Muscle layer of colon (tissue), 2 donors: Measurements from ENCODE around the gene ROBO1.

Experiments
- H3K27ac ChIP-seq: one replicate; pipeline ENCODE4 v1.7.0; 2013; ENCODE audit warnings: low read depth, mild to moderate bottlenecking, low read length, moderate library complexity
- H3K27me3 ChIP-seq, 2 donors: one replicate each; pipeline ENCODE4 v1.7.0; 2013; ENCODE audit warnings: low read length in 2 of 2, mild to moderate bottlenecking in 2 of 2; ENCODE audit not compliant: insufficient read depth in 2 of 2, control insufficient read depth in 1 of 2
- H3K36me3 ChIP-seq: one replicate; pipeline ENCODE4 v1.7.0; 2013; ENCODE audit warnings: mild to moderate bottlenecking, low read length; ENCODE audit not compliant: insufficient read depth
- H3K4me1 ChIP-seq: one replicate; pipeline ENCODE4 v1.7.0; 2013; ENCODE audit warnings: mild to moderate bottlenecking, low read length; ENCODE audit not compliant: insufficient read depth
- H3K4me3 ChIP-seq, 2 donors: one replicate each; pipeline ENCODE4 v1.7.0; 2013; ENCODE audit warnings: low read length in 2 of 2, low read depth in 1 of 2, mild to moderate bottlenecking in 1 of 2, moderate library complexity in 1 of 2
- H3K9ac ChIP-seq: one replicate; pipeline ENCODE4 v1.7.0; 2013; ENCODE audit warnings: low read length
- H3K9me3 ChIP-seq: one replicate; pipeline ENCODE4 v1.7.0; 2013; ENCODE audit warnings: mild to moderate bottlenecking, low read length
- donor health status: abdominal sarcoma.
- donor health status: Adenocarcinoma of cecum.

The ROBO1 gene

GRCh38 chr3:78867409-78868372, 900.1 kb downstream of the ROBO1 start:
- no peaks in the 10 kb centered on the region for H3K9me3 ChIP-seq
- no peak overlapping the region for H3K4me3 ChIP-seq
- peaks cover 4% of the 10 kb centered on the region for H3K4me1 ChIP-seq
- no peaks in the 10 kb centered on the region for H3K27me3 ChIP-seq
- no peaks in the 10 kb centered on the region for H3K36me3 ChIP-seq
- no peak overlapping the region for H3K9ac ChIP-seq
- H3K27ac ChIP-seq = no peak overlapping the region

DNA sequence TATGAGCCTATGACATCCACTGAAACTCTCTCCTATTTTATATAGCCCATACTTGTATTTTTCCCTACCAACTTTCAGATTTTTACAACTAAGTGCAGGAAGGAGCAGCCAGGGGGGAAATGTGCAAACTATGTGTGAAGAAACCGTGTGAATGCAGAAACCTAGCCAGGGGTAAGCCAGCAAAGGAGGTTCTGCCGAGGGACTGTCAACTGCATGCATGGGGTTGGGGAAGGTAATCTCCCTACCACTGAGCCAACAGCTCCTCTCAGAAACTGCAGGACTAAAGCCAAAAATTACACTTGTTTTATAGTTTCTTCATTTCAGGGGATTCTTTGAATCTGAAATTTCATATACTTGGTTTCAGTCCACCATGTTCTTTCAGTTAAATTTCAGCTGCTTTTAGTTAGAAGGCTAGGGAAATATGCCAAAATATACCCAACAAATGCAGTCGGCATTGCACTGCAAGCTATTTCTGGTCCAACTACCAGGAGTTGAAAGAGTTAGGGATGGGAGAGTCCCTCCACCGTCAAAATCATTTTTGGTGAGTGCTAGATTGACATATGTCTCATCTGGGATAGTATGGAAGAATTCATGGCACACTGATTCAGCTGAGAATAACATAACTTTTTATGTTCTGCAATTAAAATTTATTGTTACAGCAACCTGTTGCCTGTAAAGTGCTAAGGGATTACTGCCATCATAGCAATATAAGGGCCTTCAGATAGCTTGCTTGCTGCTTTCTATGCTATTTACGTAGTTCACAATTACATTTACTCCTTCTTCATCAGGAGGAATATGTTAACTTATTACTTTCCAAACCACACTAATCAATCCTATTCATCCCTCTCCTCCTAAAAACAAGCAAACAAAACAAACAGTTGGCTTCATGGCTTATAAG, 904.2 kb downstream of the ROBO1 start:
- no peak overlapping the region for H3K9ac ChIP-seq
- peaks cover 4% of the 10 kb centered on the region for H3K4me1 ChIP-seq

DNA sequence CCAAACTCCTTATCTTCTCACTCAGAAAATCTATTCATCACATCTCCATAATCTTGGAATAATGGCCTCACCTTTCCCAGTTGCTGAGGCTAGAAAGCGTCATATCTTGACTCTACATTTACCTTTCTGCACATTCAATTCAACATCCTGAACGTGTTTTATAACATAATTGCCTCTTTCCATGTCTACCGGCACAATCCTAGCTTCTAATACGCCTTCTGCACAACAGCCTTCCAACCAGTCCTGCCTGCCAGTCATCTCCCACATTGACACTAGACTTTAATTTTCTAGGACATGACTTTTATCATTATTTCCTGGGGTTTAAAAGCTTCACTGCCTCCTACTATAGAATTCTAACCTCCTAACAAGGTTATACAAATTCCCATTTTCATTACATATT, 906.6 kb downstream of the ROBO1 start:
- Histone ChIP-seq H3K9ac (no peak overlapping the region), H3K27ac (no peak overlapping the region), H3K27me3 (no peaks in the 10 kb centered on the region), H3K9me3 (no peaks in the 10 kb centered on the region), H3K36me3 (no peaks in the 10 kb centered on the region), H3K4me1 (peaks cover 9% of the 10 kb centered on the region), H3K4me3 (no peak overlapping the region)

More for the DNA sequence above, 904.2 kb downstream of the ROBO1 start:
- no peaks in the 10 kb centered on the region for H3K36me3 ChIP-seq
- H3K4me3 ChIP-seq = no peak overlapping the region
- no peaks in the 10 kb centered on the region for H3K9me3 ChIP-seq
- H3K27me3 ChIP-seq = no peaks in the 10 kb centered on the region
- H3K27ac ChIP-seq = no peak overlapping the region

- no peaks in the 10 kb centered on the region for H3K9me3 ChIP-seq
- no peak overlapping the region for H3K27ac ChIP-seq
- no peaks in the 10 kb centered on the region for H3K36me3 ChIP-seq
- no peak overlapping the region for H3K4me3 ChIP-seq
- H3K9ac ChIP-seq = no peak overlapping the region
- H3K27me3 ChIP-seq = no peaks in the 10 kb centered on the region
- H3K4me1 ChIP-seq = peaks cover 9% of the 10 kb centered on the region
Measured at GRCh38 chr3:78860567-78860966, 907.2 kb downstream of the ROBO1 start.

GRCh38 chr3:78858910-78859309, 908.9 kb downstream of the ROBO1 start:
- Histone ChIP-seq H3K36me3 (no peaks in the 10 kb centered on the region), H3K9me3 (no peaks in the 10 kb centered on the region), H3K27me3 (no peaks in the 10 kb centered on the region), H3K9ac (no peak overlapping the region), H3K27ac (no peak overlapping the region), H3K4me3 (no peak overlapping the region), H3K4me1 (peaks cover 14% of the 10 kb centered on the region)

- Histone ChIP-seq H3K27ac (no peak overlapping the region), H3K36me3 (no peaks in the 10 kb centered on the region), H3K4me1 (peaks cover 12% of the 10 kb centered on the region), H3K9me3 (no peaks in the 10 kb centered on the region), H3K9ac (no peak overlapping the region), H3K27me3 (no peaks in the 10 kb centered on the region), H3K4me3 (no peak overlapping the region)
Measured at GRCh38 chr3:78858174-78858573, 909.6 kb downstream of the ROBO1 start.

- H3K27ac ChIP-seq = no peak overlapping the region
- H3K4me3 ChIP-seq = no peak overlapping the region
- H3K36me3 ChIP-seq = no peaks in the 10 kb centered on the region
- peaks cover 12% of the 10 kb centered on the region for H3K4me1 ChIP-seq
- no peak overlapping the region for H3K9ac ChIP-seq
- H3K27me3 ChIP-seq = no peaks in the 10 kb centered on the region
- no peaks in the 10 kb centered on the region for H3K9me3 ChIP-seq
Measured at GRCh38 chr3:78857494-78858111, 910.2 kb downstream of the ROBO1 start.

- no peaks in the 10 kb centered on the region for H3K36me3 ChIP-seq
- no peak overlapping the region for H3K27ac ChIP-seq
- H3K4me1 ChIP-seq = peaks cover 12% of the 10 kb centered on the region
- H3K9me3 ChIP-seq = no peaks in the 10 kb centered on the region
- H3K27me3 ChIP-seq = no peaks in the 10 kb centered on the region
- no peak overlapping the region for H3K9ac ChIP-seq
- H3K4me3 ChIP-seq = no peak overlapping the region
Measured at GRCh38 chr3:78856164-78856563, 911.6 kb downstream of the ROBO1 start.

DNA sequence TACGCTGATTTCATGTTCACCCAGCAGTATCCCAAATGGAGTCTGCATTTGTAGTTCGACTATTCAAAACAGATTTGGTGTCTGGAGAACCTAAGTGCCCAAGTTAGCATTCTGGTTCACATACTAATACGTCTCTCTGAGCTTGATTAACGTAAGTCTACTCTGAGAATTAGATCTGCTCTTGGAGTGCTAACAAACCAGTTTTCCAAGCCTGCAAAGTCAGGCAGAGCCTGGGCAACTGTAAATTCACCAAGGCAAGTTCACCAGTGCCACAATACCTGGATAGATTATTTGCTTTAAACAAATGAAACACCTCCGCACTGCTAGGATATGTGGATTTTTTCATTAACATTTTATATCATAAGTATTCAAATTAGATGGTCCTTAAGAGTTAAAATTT, 912.6 kb downstream of the ROBO1 start:
- peaks cover 12% of the 10 kb centered on the region for H3K4me1 ChIP-seq
- no peak overlapping the region for H3K9ac ChIP-seq
- H3K27me3 ChIP-seq = no peaks in the 10 kb centered on the region
- H3K4me3 ChIP-seq = no peak overlapping the region
- H3K9me3 ChIP-seq = no peaks in the 10 kb centered on the region
- no peak overlapping the region for H3K27ac ChIP-seq
- no peaks in the 10 kb centered on the region for H3K36me3 ChIP-seq

DNA sequence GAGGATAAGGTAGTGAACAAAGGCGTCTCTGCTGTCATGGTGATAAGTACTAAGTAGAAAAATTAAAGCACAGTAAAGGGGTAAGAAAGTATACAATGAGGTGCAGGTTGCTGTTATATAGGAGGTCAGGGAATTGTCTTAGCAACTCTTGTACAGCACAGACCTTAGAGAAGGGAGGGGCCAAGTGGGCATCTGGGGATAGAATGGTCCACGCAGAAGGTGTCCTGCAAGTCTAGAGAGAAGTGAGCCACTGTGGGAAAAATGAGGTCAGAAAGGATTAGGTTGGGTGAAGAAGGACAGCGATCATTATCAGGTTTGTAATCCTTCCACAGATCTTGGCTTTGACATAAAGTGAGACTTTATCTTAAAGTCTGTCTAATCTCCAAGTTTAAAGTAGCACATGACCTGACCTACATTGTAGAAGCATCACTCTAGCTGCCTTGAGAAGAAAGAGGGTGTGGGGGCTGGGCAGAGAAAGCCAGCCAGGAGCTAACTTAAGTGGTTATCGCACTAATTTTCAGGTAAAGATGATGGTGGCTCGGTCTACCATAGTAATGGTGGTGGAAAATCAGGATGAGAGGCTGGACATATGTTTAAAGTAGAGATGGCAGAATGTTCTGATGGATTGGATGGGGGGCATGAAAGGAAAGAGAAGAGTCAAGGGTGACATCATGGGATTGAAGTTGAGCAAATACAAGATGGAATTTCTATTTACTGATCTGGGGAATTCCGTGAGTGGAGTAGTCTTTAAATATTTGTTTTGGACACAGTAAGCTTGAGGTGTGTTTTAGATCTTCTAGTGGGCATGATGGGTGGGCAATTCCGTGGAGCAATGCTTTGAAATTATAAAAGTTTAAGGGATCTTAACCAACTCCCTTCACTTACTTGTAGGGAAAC, 919.2 kb downstream of the ROBO1 start:
- H3K9ac ChIP-seq = no peak overlapping the region
- no peak overlapping the region for H3K27ac ChIP-seq
- no peaks in the 10 kb centered on the region for H3K27me3 ChIP-seq
- H3K9me3 ChIP-seq = no peaks in the 10 kb centered on the region
- H3K4me3 ChIP-seq = no peak overlapping the region
- H3K4me1 ChIP-seq = peaks cover 11% of the 10 kb centered on the region
- no peaks in the 10 kb centered on the region for H3K36me3 ChIP-seq
